HepG2 (cell line): ENCODE data around the gene VAT1L. TPM values are rescaled to one million over a fixed set of nuclear protein-coding genes. Genes with fewer than 3 reads are reported as not detected.

Experiments
- AHDC1 ChIP-seq: sonication (generic); formaldehyde crosslinking; IDR thresholded peaks from 2 replicates; pipeline ENCODE4 v1.5.1; 2020; ENCODE audit warnings: mild to moderate bottlenecking, missing genetic modification reagents, borderline replicate concordance
- ARID3A ChIP-seq: IDR thresholded peaks from 2 replicates; pipeline ENCODE4 v1.6.1; 2012; ENCODE audit warnings: low read depth, low read length, improper control_type of control experiment
- CEBPG ChIP-seq: IDR thresholded peaks from 2 replicates; pipeline ENCODE4 v1.6.1; 2016
- CREM ChIP-seq, 2 experiments: sonication (generic) in 1 of 2; formaldehyde crosslinking in 1 of 2; IDR thresholded peaks; 2 replicates each; pipeline versions ENCODE4 v1.4.0 to v1.6.1; 2016 to 2020; ENCODE audit warnings: antibody characterized with exemption in 1 of 2, mild to moderate bottlenecking in 1 of 2, missing genetic modification reagents in 1 of 2
- EP300 ChIP-seq, 3 experiments: sonication (generic) in 1 of 3; formaldehyde crosslinking in 1 of 3; IDR thresholded peaks; 2 replicates each; pipeline versions ENCODE4 v1.5.1 to v1.6.1; 2011 to 2020; ENCODE audit warnings: low read depth in 2 of 3, low read length in 2 of 3, borderline replicate concordance in 1 of 3, improper control_type of control experiment in 1 of 3, mild to moderate bottlenecking in 1 of 3, missing genetic modification reagents in 1 of 3, moderate library complexity in 1 of 3
- FIP1L1 ChIP-seq: fragments of 200-400 bp; formaldehyde crosslinking; IDR thresholded peaks from 2 replicates; pipeline ENCODE4 v1.6.1; 2018; ENCODE audit warnings: low read depth, mild to moderate bottlenecking, low read length, moderate library complexity, borderline replicate concordance; ENCODE audit not compliant: insufficient read depth
- HMGXB3 ChIP-seq: sonication (generic); formaldehyde crosslinking; IDR thresholded peaks from 2 replicates; pipeline ENCODE4 v1.4.0; 2020; ENCODE audit warnings: missing genetic modification reagents, borderline replicate concordance
- KDM6A ChIP-seq: IDR thresholded peaks from 2 replicates; pipeline ENCODE4 v1.6.1; 2016; ENCODE audit warnings: low read depth
- MIER2 ChIP-seq: IDR thresholded peaks from 2 replicates; pipeline ENCODE4 v1.6.1; 2016; ENCODE audit warnings: missing biosample characterization, missing genetic modification reagents
- POLR2A ChIP-seq, 2 experiments: IDR thresholded peaks; 2 replicates each; pipeline ENCODE4 v1.6.1; 2011; ENCODE audit warnings: low read depth in 2 of 2, low read length in 2 of 2, mild to moderate bottlenecking in 1 of 2, moderate library complexity in 1 of 2; ENCODE audit not compliant: insufficient read depth in 1 of 2
- SKI ChIP-seq: fragments of 450-650 bp; IDR thresholded peaks from one replicate; pipeline ENCODE4 v1.6.1; 2018; ENCODE audit warnings: mild to moderate bottlenecking; ENCODE audit not compliant: partially characterized antibody
- SOX6 ChIP-seq, 2 experiments: fragments of 450-650 bp in 1 of 2; sonication (generic) in 1 of 2; formaldehyde crosslinking in 1 of 2; IDR thresholded peaks; 2 replicates each; pipeline versions ENCODE4 v1.4.0 to v1.6.1; 2017 to 2020; ENCODE audit warnings: antibody characterized with exemption in 1 of 2, mild to moderate bottlenecking in 1 of 2, missing genetic modification reagents in 1 of 2
- TRIM24 ChIP-seq: sonication (generic); formaldehyde crosslinking; IDR thresholded peaks from 2 replicates; pipeline ENCODE4 v1.8.0; 2022; ENCODE audit warnings: mild to moderate bottlenecking, missing genetic modification reagents
- ZMYM4 ChIP-seq: sonication (generic); formaldehyde crosslinking; IDR thresholded peaks from 2 replicates; pipeline ENCODE4 v1.8.1; 2023; ENCODE audit warnings: mild to moderate bottlenecking, missing genetic modification reagents
- ZNF10 ChIP-seq: sonication (generic); formaldehyde crosslinking; IDR thresholded peaks from 2 replicates; pipeline ENCODE4 v1.4.0; 2020; ENCODE audit warnings: mild to moderate bottlenecking, low read depth, missing genetic modification reagents, borderline replicate concordance
- ZNF775 ChIP-seq: sonication (generic); formaldehyde crosslinking; IDR thresholded peaks from 2 replicates; pipeline ENCODE4 v1.4.0; 2020; ENCODE audit warnings: missing genetic modification reagents, mild to moderate bottlenecking, moderate library complexity, borderline replicate concordance
- polyA plus RNA-seq, 8 experiments: library from polyadenylated mRNA; depleted of rRNA in 3 of 8; stranded (reverse) in 7 of 8; unstranded in 1 of 8; fragments of >200 nt; fragmentation: Illumina TruSeq in 4 of 8; extraction: Trizol in 4 of 8; gene quantifications; 2 replicates each; pipeline versions ENCODE4 v1.2.1 to v1.2.3, GENCODE V29; 2011 to 2016; ENCODE audit warnings: low read depth in 4 of 8, missing spikeins in 1 of 8, mixed read lengths in 1 of 8; ENCODE audit not compliant: insufficient read depth in 1 of 8
- total RNA-seq, 5 experiments: library from RNA; depleted of rRNA; stranded (reverse); fragments of >200 nt; fragmentation: Illumina TruSeq; extraction: Trizol; gene quantifications; 2 replicates each; pipeline ENCODE4 v1.2.3, GENCODE V29; 2016; ENCODE audit warnings: low read depth in 1 of 5

The VAT1L gene
- total and polyA plus RNA-seq, 2 of the 13 experiments (the other 11 are each of a cell fraction or from before 2014, with no cell fraction given): not detected

- TF ChIP-seq AHDC1 (CRISPR knock-in tag) (0 out of 2 replicates have a peak, but pooled peaks have one; percentile 33), POLR2A (IDR thresholded peaks at IDR 0.05; ENCODE audit: insufficient read depth in 1 of 2, low read depth in 2 of 2, low read length in 2 of 2) (no peak), ZNF775 (CRISPR knock-in tag) (no peak), ZMYM4 (CRISPR knock-in tag) (peak; percentile 20; the same call in 1 of the 2 replicates), SKI (peak; percentile 30), KDM6A (0 out of 2 replicates have a peak, but pooled peaks have one; percentile 17), TRIM24 (CRISPR knock-in tag) (no peak), MIER2 (CRISPR knock-in tag) (0 out of 2 replicates have a peak, but pooled peaks have one; percentile 41), FIP1L1 (no peak), HMGXB3 (no peak), CEBPG (peak; percentile 64), SOX6 (IDR thresholded peaks at IDR 0.05) (no peak), SOX6 (CRISPR knock-in tag; IDR thresholded peaks at IDR 0.05) (0 out of 2 replicates have a peak, but pooled peaks have one; percentile 17), ARID3A (0 out of 2 replicates have a peak, but pooled peaks have one; percentile 35), EP300 (IDR thresholded peaks at IDR 0.05; ENCODE audit: low read depth in 2 of 2, low read length in 2 of 2) (peak; percentile 34 to 41; a peak in 1 of 4 replicates), EP300 (CRISPR knock-in tag; IDR thresholded peaks at IDR 0.05; ENCODE audit: borderline replicate concordance) (no peak), CREM (IDR thresholded peaks at IDR 0.05) (no peak; the same call in 1 of the 2 replicates), CREM (CRISPR knock-in tag; IDR thresholded peaks at IDR 0.05) (no peak), ZNF10 (CRISPR knock-in tag) (no peak)
Observed at GRCh38 chr16:77998350-77999023, 210.1 kb downstream of the VAT1L start (continued).
